Measurements from ENCODE around the gene PTPRM.

Gene PTPRM

DNA sequence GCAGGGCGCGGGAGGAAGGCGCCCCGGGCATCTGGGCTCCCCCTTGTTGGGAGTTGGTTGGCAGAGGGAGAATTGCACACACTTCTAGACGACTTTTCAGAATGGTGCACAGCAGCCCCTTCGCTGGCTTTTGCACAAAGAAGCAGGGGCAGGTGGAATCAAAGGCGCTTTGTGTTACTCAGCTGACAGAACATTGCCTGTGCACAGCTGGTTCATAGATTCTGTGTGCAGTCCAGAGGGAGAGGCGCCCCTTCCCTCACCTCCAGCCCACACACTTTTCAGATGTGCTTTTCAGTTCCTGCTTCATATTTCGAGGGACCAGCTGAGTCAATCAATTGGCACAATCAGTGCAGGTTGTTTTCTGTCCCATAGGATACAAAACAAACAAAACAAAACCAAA is 693.7 kb downstream of the PTPRM start:
- H2AFZ ChIP-seq (ENCODE audit: low read length): no peak overlapping the region
- no peak for DNase-seq
- H3K4me2 ChIP-seq (ENCODE audit: low read depth, low read length): no peak overlapping the region
- no peaks in the 10 kb centered on the region for H3K27me3 ChIP-seq (replicated peaks; ENCODE audit: insufficient read depth, low read length)
- no peaks in the 10 kb centered on the region for H3K9me3 ChIP-seq (replicated peaks; ENCODE audit: insufficient read depth, low read length)
- H3K36me3 ChIP-seq (replicated peaks; ENCODE audit: insufficient read depth, low read length): no peaks in the 10 kb centered on the region
- no peaks in the 10 kb centered on the region for H3K9me2 ChIP-seq (replicated peaks; ENCODE audit: insufficient read depth, low read length)
- no peak overlapping the region for H3K4me3 ChIP-seq (ENCODE audit: low read length)
- H3F3A ChIP-seq (ENCODE audit: insufficient read depth, low read length): no peaks in the 10 kb centered on the region
- H3K9ac ChIP-seq (ENCODE audit: low read length): no peak overlapping the region
- TF ChIP-seq, protein P1, sequence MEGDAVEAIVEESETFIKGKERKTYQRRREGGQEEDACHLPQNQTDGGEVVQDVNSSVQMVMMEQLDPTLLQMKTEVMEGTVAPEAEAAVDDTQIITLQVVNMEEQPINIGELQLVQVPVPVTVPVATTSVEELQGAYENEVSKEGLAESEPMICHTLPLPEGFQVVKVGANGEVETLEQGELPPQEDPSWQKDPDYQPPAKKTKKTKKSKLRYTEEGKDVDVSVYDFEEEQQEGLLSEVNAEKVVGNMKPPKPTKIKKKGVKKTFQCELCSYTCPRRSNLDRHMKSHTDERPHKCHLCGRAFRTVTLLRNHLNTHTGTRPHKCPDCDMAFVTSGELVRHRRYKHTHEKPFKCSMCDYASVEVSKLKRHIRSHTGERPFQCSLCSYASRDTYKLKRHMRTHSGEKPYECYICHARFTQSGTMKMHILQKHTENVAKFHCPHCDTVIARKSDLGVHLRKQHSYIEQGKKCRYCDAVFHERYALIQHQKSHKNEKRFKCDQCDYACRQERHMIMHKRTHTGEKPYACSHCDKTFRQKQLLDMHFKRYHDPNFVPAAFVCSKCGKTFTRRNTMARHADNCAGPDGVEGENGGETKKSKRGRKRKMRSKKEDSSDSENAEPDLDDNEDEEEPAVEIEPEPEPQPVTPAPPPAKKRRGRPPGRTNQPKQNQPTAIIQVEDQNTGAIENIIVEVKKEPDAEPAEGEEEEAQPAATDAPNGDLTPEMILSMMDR (IDR thresholded peaks at IDR 0.05; ENCODE audit: low read length): no peak
- TF ChIP-seq EZH2phosphoT487 (IDR thresholded peaks at IDR 0.05; ENCODE audit: low read length): no peak
- TF ChIP-seq EZH2 (optimal IDR thresholded peaks at IDR 0.05; ENCODE audit: low read depth, low read length): no peak
- H4K20me1 ChIP-seq (ENCODE audit: insufficient read depth, low read length): no peaks in the 10 kb centered on the region
- H3K27ac ChIP-seq (ENCODE audit: low read length): no peak overlapping the region
- H3K4me1 ChIP-seq (ENCODE audit: low read length): no peaks in the 10 kb centered on the region
- H3K79me2 ChIP-seq (ENCODE audit: low read length): no peaks in the 10 kb centered on the region

DNA sequence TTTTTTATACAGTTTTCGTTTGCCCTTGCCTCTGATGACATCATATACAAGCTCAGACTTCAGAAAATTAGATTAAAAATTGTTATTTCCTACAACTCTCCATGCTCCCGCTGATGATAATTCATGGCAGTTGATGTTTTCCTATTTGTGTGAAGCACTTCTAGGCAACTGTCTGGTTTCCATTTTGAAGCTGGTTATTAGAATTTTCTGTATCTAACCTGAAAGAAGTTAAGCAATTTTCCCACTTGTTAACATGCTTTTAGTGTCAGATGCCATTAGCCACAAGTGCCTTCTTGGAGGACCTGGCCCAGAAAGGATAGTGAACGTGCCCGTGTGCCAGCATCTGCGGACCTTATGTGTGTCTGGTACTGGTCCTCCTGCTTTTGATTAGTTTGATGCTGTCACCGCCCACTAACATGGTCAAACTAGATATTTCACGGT is 694.6 kb downstream of the PTPRM start:
- no peaks in the 10 kb centered on the region for H3K9me3 ChIP-seq (replicated peaks; ENCODE audit: insufficient read depth, low read length)
- H2AFZ ChIP-seq (ENCODE audit: low read length): no peak overlapping the region
- no peak overlapping the region for H3K4me3 ChIP-seq (ENCODE audit: low read length)
- no peaks in the 10 kb centered on the region for H3K27me3 ChIP-seq (replicated peaks; ENCODE audit: insufficient read depth, low read length)
- H3K27ac ChIP-seq (ENCODE audit: low read length): no peak overlapping the region
- no peaks in the 10 kb centered on the region for H4K20me1 ChIP-seq (ENCODE audit: insufficient read depth, low read length)
- H3K9ac ChIP-seq (ENCODE audit: low read length): no peak overlapping the region
- H3F3A ChIP-seq (ENCODE audit: insufficient read depth, low read length): no peaks in the 10 kb centered on the region
- no peak for DNase-seq
- H3K79me2 ChIP-seq (ENCODE audit: low read length): no peaks in the 10 kb centered on the region
- no peaks in the 10 kb centered on the region for H3K36me3 ChIP-seq (replicated peaks; ENCODE audit: insufficient read depth, low read length)
- no peak overlapping the region for H3K4me2 ChIP-seq (ENCODE audit: low read depth, low read length)
- no peak for TF ChIP-seq EZH2 (optimal IDR thresholded peaks at IDR 0.05; ENCODE audit: low read depth, low read length)
- TF ChIP-seq, protein P1 (IDR thresholded peaks at IDR 0.05; ENCODE audit: low read length): no peak
- TF ChIP-seq EZH2phosphoT487 (IDR thresholded peaks at IDR 0.05; ENCODE audit: low read length): no peak
- no peaks in the 10 kb centered on the region for H3K4me1 ChIP-seq (ENCODE audit: low read length)
- H3K9me2 ChIP-seq (replicated peaks; ENCODE audit: insufficient read depth, low read length): no peaks in the 10 kb centered on the region

DNA sequence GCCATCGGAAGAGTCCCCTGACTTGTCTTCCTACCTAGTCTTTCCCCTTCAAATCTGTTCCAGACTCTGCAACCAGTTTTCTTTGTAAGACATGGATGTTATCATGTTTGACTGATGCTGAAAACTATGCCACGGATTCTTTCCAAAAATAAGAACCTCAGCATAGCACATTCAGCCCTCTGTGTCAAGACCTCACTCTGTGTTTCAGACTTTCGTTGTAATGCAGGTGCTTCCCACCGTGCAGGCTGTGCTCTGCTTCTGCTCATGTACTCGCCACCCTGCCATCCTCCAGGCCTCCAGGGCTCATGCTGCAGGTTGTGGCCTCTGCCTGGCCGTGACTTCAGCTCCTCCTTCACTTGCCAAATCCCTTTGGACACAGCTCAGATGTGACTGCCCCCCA is 695.1 kb downstream of the PTPRM start:
- Histone ChIP-seq H3K4me1 (ENCODE audit: low read length) (no peaks in the 10 kb centered on the region), H3K4me2 (ENCODE audit: low read depth, low read length) (no peak overlapping the region), H3K27me3 (replicated peaks; ENCODE audit: insufficient read depth, low read length) (no peaks in the 10 kb centered on the region), H3K9me2 (replicated peaks; ENCODE audit: insufficient read depth, low read length) (no peaks in the 10 kb centered on the region), H3K4me3 (ENCODE audit: low read length) (no peak overlapping the region), H3K9ac (ENCODE audit: low read length) (no peak overlapping the region), H2AFZ (ENCODE audit: low read length) (no peak overlapping the region), H3F3A (ENCODE audit: insufficient read depth, low read length) (no peaks in the 10 kb centered on the region), H3K36me3 (replicated peaks; ENCODE audit: insufficient read depth, low read length) (no peaks in the 10 kb centered on the region), H3K27ac (ENCODE audit: low read length) (no peak overlapping the region), H3K9me3 (replicated peaks; ENCODE audit: insufficient read depth, low read length) (no peaks in the 10 kb centered on the region), H4K20me1 (ENCODE audit: insufficient read depth, low read length) (no peaks in the 10 kb centered on the region), H3K79me2 (ENCODE audit: low read length) (no peaks in the 10 kb centered on the region)
- DNase-seq: no peak
- TF ChIP-seq EZH2 (optimal IDR thresholded peaks at IDR 0.05; ENCODE audit: low read depth, low read length): no peak
- TF ChIP-seq, protein P1 (IDR thresholded peaks at IDR 0.05; ENCODE audit: low read length): no peak
- TF ChIP-seq EZH2phosphoT487 (IDR thresholded peaks at IDR 0.05; ENCODE audit: low read length): no peak
